Kidney capillary endothelial cell (primary cell): ENCODE data around the gene MAP3K14.

ENCODE experiments used
- DNase-seq: peaks from one replicate; pipeline ENCODE4 v3.0.0-alpha.2; 2018; ENCODE audit warnings: low spot score

Gene MAP3K14

GRCh38 chr17:45300060-45300751, 16.6 kb downstream of the MAP3K14 start:
- no peak for DNase-seq

- no peak for DNase-seq
Measured at GRCh38 chr17:45299361-45299760, 17.5 kb downstream of the MAP3K14 start.

GRCh38 chr17:45298546-45299285, 18.1 kb downstream of the MAP3K14 start:
- DNase-seq = no peak

GRCh38 chr17:45296833-45297124, 20.0 kb downstream of the MAP3K14 start:
- no peak for DNase-seq

- peak; percentile 42 for DNase-seq
Measured at GRCh38 chr17:45296003-45296832, 20.6 kb downstream of the MAP3K14 start.

- DNase-seq = no peak
Measured at GRCh38 chr17:45294506-45294905, 22.3 kb downstream of the MAP3K14 start.

GRCh38 chr17:45293413-45294211, 23.2 kb downstream of the MAP3K14 start:
- DNase-seq = peak; percentile 93

GRCh38 chr17:45292696-45293412, 24.0 kb downstream of the MAP3K14 start:
- DNase-seq = no peak

- no peak for DNase-seq
Measured at GRCh38 chr17:45291171-45291805, 25.5 kb downstream of the MAP3K14 start.

- DNase-seq = no peak
Measured at GRCh38 chr17:45290269-45290765, 26.5 kb downstream of the MAP3K14 start.

- no peak for DNase-seq
Measured at GRCh38 chr17:45289301-45290268, 27.2 kb downstream of the MAP3K14 start.

- no peak for DNase-seq
Measured at GRCh38 chr17:45288825-45289224, 28.0 kb downstream of the MAP3K14 start.

GRCh38 chr17:45287526-45288500, 29.0 kb downstream of the MAP3K14 start:
- DNase-seq = no peak

GRCh38 chr17:45286286-45286685, 30.5 kb downstream of the MAP3K14 start:
- DNase-seq = no peak

GRCh38 chr17:45284176-45285140, 32.4 kb downstream of the MAP3K14 start:
- DNase-seq = no peak

- no peak for DNase-seq
Measured at GRCh38 chr17:45283711-45284110, 33.1 kb downstream of the MAP3K14 start.
